Measurements from ENCODE around the gene HDGFL2.
"Not testable (repeated sequence)": the region's sequence is repeated elsewhere in the genome, so short reads cannot be mapped to it uniquely, and the experiment has no call there.

HDGFL2 gene

GRCh38 chr19:4536798-4537197, 64.7 kb downstream of the HDGFL2 start:
- DNase-seq (ENCODE audit: low spot score): no peak

DNA sequence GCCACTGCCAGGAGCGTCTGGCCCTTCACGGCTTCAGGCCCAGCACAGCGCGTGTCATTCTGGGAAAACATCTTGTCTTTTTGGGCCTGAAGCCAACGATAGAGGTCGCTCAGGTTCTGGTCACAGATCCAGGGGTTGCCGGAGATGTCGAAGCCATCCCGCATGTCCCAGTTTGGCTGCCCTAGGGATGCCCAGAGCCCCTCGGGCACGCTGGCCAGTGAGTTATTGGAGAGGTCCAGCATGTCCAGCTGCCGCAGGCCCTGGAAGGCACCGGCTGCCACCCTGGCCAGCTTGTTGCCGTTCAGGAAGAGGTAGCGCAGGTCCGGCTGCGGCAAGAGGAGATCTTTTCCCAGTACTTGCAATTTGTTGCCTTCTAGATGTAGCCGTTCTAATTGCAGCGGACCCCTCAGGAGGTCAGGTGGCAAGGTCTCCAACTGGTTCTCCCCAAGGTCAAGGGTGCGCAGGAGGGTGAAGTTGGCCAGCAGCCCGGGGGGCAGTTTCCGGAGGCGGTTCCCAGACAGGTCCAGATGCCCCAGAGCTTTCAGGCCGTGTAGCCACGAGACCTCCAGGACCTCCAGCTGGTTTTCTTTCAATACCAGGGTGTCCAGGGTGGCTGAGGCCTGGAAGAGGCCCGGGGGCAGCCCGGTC, 66.0 kb downstream of the HDGFL2 start:
- no peak for DNase-seq (ENCODE audit: low spot score)

- no peak for DNase-seq (ENCODE audit: low spot score)
Measured at GRCh38 chr19:4538601-4538954, 66.5 kb downstream of the HDGFL2 start.

GRCh38 chr19:4539169-4539692, 67.1 kb downstream of the HDGFL2 start:
- DNase-seq (ENCODE audit: low spot score): no peak

DNA sequence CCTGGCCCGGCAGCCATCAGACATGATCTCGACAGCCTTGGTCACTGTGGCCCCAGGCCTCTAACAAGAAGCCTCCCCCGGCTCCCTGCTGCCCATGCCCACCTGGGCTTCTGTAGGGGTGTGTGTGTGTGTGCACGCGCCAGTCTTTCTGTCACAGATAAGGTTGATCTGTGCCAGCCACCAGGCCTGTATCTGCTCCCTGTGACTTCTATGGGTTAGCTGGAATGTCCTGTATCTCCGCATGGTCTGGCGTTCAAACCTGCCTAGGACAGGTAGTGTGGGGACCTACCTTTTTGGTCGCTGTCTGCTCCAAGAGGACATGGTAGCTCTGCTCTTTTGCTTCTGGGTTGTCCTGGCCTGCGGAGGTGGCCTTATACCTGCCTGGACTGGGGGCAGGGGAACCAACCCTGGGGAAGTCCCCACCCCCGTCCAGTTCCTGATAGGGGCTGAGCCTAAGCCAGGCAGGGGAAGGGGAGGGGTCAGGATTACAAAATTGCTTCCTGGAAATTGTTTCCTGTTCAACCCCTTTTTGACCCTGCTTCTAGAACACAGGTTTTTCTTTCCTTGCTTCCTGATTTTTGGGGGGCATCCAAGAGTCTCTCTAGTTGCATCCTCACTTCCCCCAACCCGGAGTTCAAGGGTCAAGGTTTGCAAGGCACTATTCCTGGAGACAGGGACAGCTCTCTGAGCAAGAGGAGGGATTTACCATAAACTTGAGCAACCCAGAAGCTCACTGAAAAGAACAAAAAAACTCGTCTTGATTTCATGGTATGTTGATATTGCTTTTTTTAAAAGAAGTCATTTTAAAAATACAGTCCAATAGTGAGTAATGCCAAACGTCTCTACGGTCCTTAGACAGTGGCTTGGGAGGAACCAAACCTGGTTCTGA, 67.8 kb downstream of the HDGFL2 start, which contains the start of gene LRG1:
TSS of gene LRG1 (minus strand) at position 344 of the 889 bp plus-strand sequence. CDS start at position 321, 23 bp downstream.
- DNase-seq (ENCODE audit: low spot score): no peak

DNA sequence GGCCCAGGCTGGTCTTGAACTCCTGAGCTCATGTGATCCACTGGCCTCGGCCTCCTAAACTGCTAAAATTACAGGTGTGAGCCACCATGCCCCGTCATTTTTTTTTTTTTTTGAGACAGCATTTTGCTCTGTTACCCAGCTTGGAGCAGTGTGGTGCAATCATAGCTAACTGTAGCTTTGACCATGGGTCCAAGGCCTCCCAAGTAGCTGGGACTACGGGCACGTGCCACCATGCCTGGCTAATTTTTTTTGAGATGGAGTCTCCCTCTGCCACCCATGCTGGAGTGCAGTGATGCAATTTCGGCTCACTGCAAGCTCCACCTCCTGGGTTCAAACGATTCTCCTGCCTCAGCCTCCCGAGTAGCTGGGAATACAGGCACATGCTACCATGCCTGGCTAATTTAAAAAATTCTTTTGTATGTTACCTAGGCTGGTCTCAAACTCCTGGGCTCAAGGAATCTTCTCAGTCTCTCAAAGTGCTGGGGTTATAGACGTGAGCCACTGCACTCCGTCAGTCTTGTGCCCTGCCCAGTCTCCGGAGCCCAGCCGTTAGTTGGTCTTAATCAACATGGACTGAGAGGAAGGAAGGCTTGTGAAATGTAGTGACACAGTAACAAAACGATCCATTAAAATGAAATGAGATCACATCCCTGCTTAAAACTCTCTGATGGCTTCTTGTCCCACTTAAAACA, 69.2 kb downstream of the HDGFL2 start:
- no peak for DNase-seq (ENCODE audit: low spot score)

- not testable (repeated sequence) for DNase-seq (ENCODE audit: low spot score)
Measured at GRCh38 chr19:4541806-4542145, 69.7 kb downstream of the HDGFL2 start.

DNA sequence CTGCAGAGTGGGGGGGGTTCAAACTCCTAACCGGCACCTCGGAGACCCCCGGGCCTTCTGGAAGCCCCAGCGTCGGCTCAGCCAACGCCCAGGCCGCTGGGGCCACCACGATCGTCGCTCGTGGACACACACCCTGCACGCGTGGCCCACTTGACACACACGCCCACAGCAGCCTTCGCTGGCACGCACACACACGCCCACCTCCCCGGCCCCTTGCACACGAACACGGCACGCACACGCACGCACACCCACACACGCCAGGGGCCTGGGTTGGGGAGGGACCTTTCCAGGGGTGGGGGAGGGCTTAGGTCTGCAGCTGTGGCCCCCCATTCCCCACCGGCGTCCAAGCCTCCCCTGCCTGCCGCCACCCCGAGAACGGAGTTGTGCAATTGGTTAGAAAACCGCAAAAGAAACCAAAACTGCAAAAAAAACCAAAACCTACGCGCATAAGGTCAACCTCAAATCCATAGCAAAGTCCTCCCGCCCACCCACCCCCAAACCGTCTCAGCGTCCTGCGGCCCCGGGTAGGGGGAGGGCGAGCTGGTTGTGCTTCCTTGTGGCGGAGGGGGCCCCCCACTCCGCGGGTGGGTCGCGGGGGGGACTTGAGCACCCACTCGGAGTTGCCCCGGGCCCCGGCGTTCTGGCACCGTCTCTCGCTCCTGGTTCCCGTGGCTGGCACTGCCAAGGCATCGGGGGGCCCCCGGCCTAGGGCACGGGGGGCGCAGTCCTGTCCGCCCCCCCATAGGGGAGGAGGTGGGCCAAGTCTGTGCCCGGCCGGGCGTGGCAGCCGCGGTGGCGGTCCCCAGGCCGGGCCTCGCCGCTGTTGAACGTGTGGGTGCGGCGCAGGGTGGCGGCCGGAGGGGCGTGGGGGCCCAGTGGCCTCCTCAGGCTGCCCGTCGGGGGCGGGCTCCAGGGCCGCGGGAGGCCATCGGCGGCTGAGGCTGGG, 71.1 kb downstream of the HDGFL2 start:
- DNase-seq (ENCODE audit: low spot score): no peak

GRCh38 chr19:4543842-4544647, 71.9 kb downstream of the HDGFL2 start:
- DNase-seq (ENCODE audit: low spot score): no peak

DNA sequence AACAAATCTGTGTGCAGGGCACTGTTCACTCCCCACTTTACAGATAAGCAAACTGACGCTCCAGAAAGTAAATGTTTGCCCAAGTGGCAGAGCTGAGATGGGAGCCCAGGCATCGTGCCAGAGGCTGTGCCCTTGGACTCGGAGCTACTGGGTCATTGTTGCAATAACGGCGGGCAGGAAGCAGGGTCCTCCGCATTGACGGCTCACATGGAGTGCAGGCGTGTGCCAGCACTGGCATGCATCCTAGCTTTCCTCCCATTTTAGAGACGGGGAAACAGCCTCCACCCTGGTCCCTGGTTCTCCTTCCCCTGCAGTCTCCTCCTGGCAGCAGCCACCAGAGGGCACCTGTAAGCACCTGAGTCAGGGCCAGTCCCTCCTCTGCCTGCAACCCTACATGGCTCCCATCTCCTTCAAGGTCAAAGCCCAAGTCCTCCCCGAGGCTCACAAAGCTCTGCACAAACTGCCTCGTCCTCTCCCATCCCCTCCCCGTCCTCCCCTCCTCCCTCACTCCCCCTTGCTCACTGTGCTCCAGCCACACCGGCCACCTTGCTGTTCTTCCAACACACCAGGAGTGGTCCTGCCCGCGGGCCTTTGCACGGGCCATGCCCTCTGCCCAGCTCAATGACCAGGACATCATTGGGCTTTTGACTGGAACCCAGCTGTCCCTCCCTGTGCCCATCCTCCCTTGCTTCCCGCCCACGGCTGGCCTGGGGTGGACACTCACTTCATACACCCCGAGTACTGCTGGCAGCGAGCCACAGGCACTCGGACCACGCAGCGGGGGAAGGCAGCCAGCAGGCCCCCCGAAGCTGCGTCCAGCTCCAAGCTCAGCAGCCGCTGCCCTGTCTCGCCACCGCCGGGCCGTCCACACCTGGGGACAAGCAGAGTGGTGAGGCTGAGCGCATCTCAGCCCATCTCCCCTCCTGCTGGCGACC, 75.5 kb downstream of the HDGFL2 start:
- no peak for DNase-seq (ENCODE audit: low spot score)

DNA sequence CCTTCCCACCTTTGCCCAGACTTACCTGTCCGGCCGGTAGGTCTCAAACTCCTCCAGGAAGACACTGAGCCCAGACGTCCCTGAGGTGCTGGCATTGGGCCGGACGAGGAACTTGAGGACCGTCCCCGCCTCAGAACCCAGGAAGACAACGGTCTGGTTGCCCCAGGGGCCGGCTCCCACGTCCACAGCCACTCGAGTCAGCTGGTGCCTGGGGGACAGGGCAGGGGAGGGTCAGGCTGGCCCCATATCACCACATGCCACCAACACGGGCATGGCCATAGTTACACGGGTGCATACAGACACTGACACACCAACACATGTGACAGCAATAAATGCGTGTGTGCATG, 76.1 kb downstream of the HDGFL2 start:
- no peak for DNase-seq (ENCODE audit: low spot score)

DNA sequence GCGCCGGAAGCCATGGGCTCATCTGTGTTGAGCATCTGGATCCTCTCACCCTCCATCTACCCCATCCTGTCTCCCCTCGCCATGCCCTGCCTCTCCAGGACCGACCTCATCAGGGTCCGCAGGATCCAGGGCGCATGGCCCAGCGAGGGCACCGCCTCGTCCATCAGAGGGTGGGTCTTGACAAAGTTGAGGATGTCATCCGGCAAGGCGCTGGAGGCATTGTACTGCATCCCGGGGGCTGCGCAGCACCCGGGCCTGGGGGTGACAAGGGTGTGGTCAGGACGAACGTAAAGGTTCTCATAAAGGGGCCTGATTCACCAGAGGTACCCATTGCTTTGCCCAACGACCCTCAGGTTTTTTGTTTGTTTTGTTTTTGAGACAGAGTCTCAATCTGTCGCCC, 77.9 kb downstream of the HDGFL2 start:
- no peak for DNase-seq (ENCODE audit: low spot score)

DNA sequence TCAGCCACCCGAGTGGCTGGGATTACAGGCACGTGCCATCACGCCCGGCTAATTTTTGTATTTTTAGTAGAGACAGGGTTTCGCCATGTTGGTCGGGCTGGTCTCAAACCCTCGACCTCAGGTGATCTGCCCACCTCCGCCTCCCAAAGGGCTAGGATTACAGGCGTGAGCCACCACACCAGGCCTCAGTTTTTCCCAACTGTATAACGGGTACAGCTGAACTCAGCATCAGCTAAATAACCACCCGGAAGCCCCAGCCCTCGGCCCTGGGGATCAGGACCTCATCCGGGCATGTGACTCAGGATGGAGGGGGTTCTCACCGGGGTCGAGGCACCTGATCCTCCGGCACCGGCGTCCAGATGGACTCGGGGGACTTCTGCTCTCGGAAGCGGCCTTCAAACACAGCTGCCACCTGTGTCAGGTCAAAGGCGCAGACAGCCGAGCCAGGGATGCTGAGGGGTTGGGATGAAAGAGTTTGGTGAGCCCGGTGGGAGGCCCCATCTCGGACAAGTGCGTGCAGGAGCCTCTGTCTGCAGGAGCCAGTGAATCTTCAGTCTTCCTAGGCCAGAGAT, 78.5 kb downstream of the HDGFL2 start:
- DNase-seq (ENCODE audit: low spot score): no peak
